Measurements from ENCODE around the gene SEL1L3. TPM values are rescaled to one million over a fixed set of nuclear protein-coding genes. Genes with fewer than 3 reads are reported as not detected.

SEL1L3 gene
- total RNA-seq, 1 donor from 2014 or later: 23.7 TPM

DNA sequence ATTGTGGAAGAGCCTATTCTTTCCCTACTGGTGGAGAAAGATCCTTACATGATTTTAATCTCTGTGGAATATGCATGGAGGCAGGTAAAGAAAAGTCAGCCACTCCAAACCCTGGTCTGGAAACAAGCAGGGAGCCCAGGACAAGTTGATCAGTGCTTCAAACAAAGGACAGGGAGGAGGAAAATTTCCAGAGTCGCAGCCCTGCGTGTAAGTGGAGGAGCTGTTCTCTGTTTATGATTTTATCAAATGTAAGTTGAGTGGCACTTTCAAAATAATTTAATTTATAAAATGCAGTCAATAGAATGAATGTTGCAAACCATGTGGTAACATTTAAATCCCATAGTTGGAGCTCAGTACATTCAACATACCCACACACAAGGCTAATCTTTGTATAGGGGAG, 150.2 kb downstream of the SEL1L3 start:
- DNase-seq: no peak
- Mint-ChIP-seq H3K27ac (ENCODE audit: unreplicated experiment) (no peak overlapping the region), H3K27me3 (ENCODE audit: unreplicated experiment) (no peaks in the 10 kb centered on the region), H3K4me3 (ENCODE audit: unreplicated experiment) (no peak overlapping the region), H3K4me1 (ENCODE audit: low read depth, unreplicated experiment) (no peaks in the 10 kb centered on the region), H3K9me3 (ENCODE audit: unreplicated experiment) (peaks cover 2% of the 10 kb centered on the region), H3K36me3 (ENCODE audit: unreplicated experiment) (peaks cover 3% of the 10 kb centered on the region)
- TF ChIP-seq CTCF (IDR thresholded peaks at IDR 0.05; ENCODE audit: partially characterized antibody, unreplicated experiment): no peak

DNA sequence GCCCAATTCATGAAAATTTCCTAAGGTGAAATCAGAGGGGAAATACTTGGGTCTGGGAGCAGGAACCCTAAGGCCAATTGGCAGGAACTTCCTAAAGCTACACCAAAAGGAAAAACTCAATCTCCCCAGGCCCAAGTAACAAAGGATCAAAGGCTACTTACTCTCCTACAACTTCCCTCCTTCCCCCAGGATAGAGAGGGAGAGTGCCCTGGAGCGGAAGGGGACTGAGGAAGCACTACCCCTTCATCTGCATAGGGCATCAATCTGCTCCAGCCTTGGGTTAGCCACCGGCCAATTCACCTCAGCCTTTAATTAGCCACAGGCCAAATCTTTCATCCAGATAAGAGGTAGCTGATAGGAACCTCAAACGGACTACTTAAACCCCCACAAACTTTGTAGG, 152.2 kb downstream of the SEL1L3 start:
- no peak overlapping the region for H3K4me3 Mint-ChIP-seq (ENCODE audit: unreplicated experiment)
- no peaks in the 10 kb centered on the region for H3K4me1 Mint-ChIP-seq (ENCODE audit: low read depth, unreplicated experiment)
- DNase-seq: no peak
- H3K9me3 Mint-ChIP-seq (ENCODE audit: unreplicated experiment): peaks cover 2% of the 10 kb centered on the region
- H3K36me3 Mint-ChIP-seq (ENCODE audit: unreplicated experiment): peaks cover 3% of the 10 kb centered on the region
- TF ChIP-seq CTCF (IDR thresholded peaks at IDR 0.05; ENCODE audit: partially characterized antibody, unreplicated experiment): no peak
- H3K27me3 Mint-ChIP-seq (ENCODE audit: unreplicated experiment): no peaks in the 10 kb centered on the region
- H3K27ac Mint-ChIP-seq (ENCODE audit: unreplicated experiment): no peak overlapping the region

DNA sequence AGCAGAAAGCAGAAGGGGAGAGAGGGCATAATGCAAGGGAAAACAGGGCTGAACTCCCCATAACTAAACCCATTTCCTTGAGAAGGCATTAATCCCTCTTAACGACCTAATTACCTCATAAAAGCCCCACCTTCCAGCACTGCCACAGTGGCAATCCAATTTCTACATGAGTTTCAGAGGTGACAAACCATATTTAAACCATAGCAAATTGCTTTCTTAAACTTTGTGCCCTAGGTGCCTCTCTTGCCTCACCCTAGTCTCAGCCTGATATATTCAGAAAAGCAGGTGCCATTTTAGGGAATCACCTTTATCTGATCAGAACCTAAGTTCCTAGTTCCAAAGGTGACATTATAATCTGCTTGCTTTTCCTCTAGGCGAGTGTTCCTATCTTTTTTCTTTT, 158.3 kb downstream of the SEL1L3 start:
- no peaks in the 10 kb centered on the region for H3K4me1 Mint-ChIP-seq (ENCODE audit: low read depth, unreplicated experiment)

GRCh38 chr4:25703731-25704388, 158.9 kb downstream of the SEL1L3 start:
- H3K36me3 Mint-ChIP-seq (ENCODE audit: unreplicated experiment): no peaks in the 10 kb centered on the region
- no peaks in the 10 kb centered on the region for H3K4me1 Mint-ChIP-seq (ENCODE audit: low read depth, unreplicated experiment)
- no peak for DNase-seq
- no peak overlapping the region for H3K27ac Mint-ChIP-seq (ENCODE audit: unreplicated experiment)
- no peak for TF ChIP-seq CTCF (IDR thresholded peaks at IDR 0.05; ENCODE audit: partially characterized antibody, unreplicated experiment)
- H3K9me3 Mint-ChIP-seq (ENCODE audit: unreplicated experiment): no peaks in the 10 kb centered on the region
- H3K4me3 Mint-ChIP-seq (ENCODE audit: unreplicated experiment): no peak overlapping the region
- no peaks in the 10 kb centered on the region for H3K27me3 Mint-ChIP-seq (ENCODE audit: unreplicated experiment)

More for the DNA sequence above, 158.3 kb downstream of the SEL1L3 start:
- no peak overlapping the region for H3K27ac Mint-ChIP-seq (ENCODE audit: unreplicated experiment)
- no peak for TF ChIP-seq CTCF (IDR thresholded peaks at IDR 0.05; ENCODE audit: partially characterized antibody, unreplicated experiment)
- H3K36me3 Mint-ChIP-seq (ENCODE audit: unreplicated experiment): peaks cover 3% of the 10 kb centered on the region
- DNase-seq: no peak
- H3K27me3 Mint-ChIP-seq (ENCODE audit: unreplicated experiment): no peaks in the 10 kb centered on the region
- H3K9me3 Mint-ChIP-seq (ENCODE audit: unreplicated experiment): peaks cover 2% of the 10 kb centered on the region
- no peak overlapping the region for H3K4me3 Mint-ChIP-seq (ENCODE audit: unreplicated experiment)

DNA sequence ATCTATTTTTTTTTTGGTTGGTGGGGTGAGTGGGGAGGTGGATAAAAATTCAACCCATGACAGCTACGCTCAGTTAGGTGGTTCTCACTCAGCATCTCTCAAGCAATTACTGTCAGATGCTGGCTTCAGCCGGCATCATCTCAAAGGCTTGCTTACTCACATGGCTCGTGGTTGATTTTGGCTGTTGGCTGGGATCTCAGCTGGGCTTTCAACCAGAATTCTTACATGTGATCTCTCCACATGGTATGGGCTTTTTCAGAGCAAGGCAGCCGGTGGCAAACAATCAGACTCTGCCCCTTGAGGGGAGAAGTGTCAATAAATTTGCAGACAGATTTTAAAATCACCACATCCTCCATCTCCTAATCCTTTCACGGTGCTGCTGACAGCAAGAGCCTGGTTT, 159.9 kb downstream of the SEL1L3 start:
- no peaks in the 10 kb centered on the region for H3K27me3 Mint-ChIP-seq (ENCODE audit: unreplicated experiment)
- TF ChIP-seq CTCF (IDR thresholded peaks at IDR 0.05; ENCODE audit: partially characterized antibody, unreplicated experiment): no peak
- no peak for DNase-seq
- H3K4me1 Mint-ChIP-seq (ENCODE audit: low read depth, unreplicated experiment): no peaks in the 10 kb centered on the region
- H3K36me3 Mint-ChIP-seq (ENCODE audit: unreplicated experiment): no peaks in the 10 kb centered on the region
- no peaks in the 10 kb centered on the region for H3K9me3 Mint-ChIP-seq (ENCODE audit: unreplicated experiment)
- H3K27ac Mint-ChIP-seq (ENCODE audit: unreplicated experiment): no peak overlapping the region
- H3K4me3 Mint-ChIP-seq (ENCODE audit: unreplicated experiment): no peak overlapping the region

Measured in glutamatergic neuron (in vitro differentiated cells).